ENCODE results near the gene NLRP13.

Gene NLRP13

DNA sequence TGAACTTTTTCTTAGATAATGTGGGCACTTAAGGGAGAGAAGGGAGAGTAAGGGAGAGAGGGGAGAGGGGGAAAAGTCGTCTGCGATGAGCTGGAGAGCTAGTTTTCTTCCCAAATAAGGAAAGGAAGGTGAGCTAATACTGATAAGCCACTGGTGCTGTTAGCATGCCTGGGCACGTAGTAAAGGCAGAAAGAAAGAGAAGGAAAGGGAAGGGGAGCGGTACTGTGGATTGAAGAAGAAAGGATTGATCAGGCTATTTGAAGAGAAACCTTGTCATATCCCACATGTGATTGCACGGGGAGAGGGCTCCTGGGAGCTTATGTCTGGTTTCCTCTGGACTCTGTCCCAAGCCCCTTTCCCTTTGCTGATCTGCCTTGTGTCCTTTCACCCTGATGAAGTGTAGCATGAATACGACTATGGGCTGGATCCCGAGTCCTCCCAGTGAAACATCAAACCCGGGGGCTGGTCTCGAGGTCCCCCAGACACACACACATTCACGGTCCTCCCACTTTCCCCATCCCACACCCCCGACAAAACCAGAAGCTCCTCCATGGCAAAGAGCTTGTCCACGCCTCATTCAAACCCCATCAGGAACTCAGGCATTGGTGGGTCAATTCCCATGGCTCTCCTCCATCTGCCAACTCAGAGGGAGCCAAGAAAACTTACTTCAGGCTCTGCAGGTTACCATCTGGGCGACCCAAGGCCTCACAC is 30.6 kb downstream of the NLRP13 start:
- DNase-seq (ENCODE audit: low spot score) (no peak), FAIRE-seq (peak; percentile 61)

GRCh38 chr19:55898911-55899310 is 33.2 kb downstream of the NLRP13 start:
- FAIRE-seq (no peak), DNase-seq (ENCODE audit: low spot score) (no peak)

DNA sequence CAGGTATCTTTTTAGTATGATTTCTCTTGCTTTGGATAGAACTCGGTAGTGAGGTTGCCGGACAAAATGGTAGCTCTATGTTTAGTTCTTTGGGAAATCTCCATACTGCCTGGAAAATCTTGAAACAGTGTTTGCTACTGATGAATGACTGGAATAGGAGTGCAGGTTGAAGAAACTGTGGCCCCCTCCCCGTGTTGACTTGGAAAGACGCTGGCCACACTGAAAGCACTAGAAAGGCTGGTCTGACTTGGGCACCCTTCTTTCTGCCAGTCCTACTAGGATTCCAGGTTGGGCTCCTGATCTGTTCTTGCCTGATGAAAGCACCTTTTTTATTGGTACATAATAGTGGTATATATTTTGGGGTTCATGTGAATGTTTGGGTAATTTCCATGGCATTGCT is 49.5 kb downstream of the NLRP13 start:
- FAIRE-seq (no peak), DNase-seq (ENCODE audit: low spot score) (no peak)

DNA sequence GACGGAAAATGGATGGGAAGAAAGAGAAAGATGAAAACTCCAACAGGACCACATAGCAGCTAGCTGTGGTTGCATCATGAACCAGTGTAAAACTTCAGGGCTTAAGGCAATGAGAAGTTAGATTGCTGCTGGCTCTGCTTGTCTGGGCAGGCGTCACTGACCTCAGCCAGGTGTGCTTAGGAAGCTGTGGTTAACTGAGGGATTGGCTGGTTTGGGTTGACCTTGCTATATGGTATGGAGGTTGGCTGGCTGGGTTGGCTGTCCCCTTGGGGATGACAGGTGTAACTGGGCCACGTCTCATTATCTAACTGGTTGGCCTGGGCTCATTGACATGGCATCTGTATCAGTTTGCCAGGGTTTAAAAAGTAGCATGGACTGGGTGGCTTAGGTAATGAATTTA is 54.9 kb downstream of the NLRP13 start:
- DNase-seq (ENCODE audit: low spot score) (no peak), FAIRE-seq (no peak)

DNA sequence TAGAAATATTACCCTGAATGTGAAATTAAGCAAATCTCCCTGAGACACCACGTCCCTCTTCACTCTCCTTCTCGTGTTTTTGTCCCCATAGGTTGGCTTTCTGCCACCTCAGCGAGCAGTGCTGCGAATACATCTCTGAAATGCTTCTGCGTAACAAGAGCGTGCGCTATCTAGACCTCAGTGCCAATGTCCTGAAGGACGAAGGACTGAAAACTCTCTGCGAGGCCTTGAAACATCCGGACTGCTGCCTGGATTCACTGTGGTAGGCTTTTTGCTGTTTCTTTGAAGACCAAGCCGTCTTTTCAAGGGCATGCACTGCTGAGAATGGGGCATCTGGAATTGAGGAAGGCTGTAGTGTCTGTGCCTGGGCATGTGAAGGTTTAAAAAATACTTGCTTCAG is 61.4 kb downstream of the NLRP13 start:
- DNase-seq (ENCODE audit: low spot score) = no peak
- no peak for FAIRE-seq

DNA sequence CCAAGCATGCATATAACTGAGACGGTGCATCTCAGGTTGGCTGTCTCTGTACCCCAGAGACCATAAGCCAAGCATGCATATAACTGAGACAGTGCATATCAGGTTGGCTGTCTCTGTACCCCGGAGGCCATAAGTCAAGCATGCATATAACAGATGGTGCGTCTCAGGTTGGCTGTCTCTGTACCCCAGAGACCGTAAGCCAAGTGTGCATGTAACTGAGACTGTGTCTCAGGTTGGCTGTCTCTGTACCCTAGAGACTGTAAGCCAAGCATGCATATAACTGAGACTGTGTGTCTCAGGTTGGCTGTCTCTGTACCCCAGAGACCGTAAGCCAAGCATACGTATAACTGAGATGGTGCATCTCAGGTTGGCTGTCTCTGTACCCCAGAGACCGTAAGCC is 65.0 kb downstream of the NLRP13 start:
- DNase-seq (ENCODE audit: low spot score) (no peak), FAIRE-seq (peak; percentile 9)

DNA sequence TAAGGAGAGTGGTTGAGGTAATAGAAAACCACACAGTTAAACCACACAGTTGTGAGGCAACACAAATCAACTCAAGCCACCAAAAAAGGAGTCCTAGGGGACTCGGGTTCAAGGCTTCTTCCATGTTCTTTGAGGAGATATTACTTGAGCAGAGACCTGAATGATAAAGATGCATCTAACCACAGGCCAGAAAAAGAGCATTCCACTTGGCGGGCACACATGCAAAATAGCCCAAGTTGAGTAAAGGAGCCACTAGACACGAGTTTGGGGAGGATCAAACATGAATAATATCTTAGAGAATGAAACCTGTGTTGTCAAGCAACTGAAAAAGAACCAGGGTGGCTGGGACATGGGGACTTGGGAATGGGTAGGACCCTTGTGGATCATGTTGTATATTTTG is 65.6 kb downstream of the NLRP13 start:
- FAIRE-seq (no peak), DNase-seq (ENCODE audit: low spot score) (no peak)

- no peak for DNase-seq (ENCODE audit: low spot score)
- FAIRE-seq = no peak
Measured at GRCh38 chr19:55858969-55859368, 73.2 kb downstream of the NLRP13 start.

- no peak for DNase-seq (ENCODE audit: low spot score)
- FAIRE-seq = no peak
Measured at GRCh38 chr19:55858401-55858800, 73.7 kb downstream of the NLRP13 start.

- DNase-seq (ENCODE audit: low spot score) = no peak
- no peak for FAIRE-seq
Measured at GRCh38 chr19:55857974-55858373, 74.2 kb downstream of the NLRP13 start.

- FAIRE-seq = no peak
- DNase-seq (ENCODE audit: low spot score) = no peak
Measured at GRCh38 chr19:55857149-55857548, 75.0 kb downstream of the NLRP13 start.

- DNase-seq (ENCODE audit: low spot score) = no peak
- no peak for FAIRE-seq
Measured at GRCh38 chr19:55855160-55855559, 77.0 kb downstream of the NLRP13 start.
